HepG2 (cell line): ENCODE data around the gene ENG. TPM values are rescaled to one million over a fixed set of nuclear protein-coding genes. Genes with fewer than 3 reads are reported as not detected.

ENCODE experiments used
- CC2D1A ChIP-seq: sonication (generic); formaldehyde crosslinking; IDR thresholded peaks from 2 replicates; pipeline ENCODE4 v1.8.1; 2023; ENCODE audit warnings: mild to moderate bottlenecking, missing genetic modification reagents
- CCDC6 ChIP-seq: sonication (generic); formaldehyde crosslinking; IDR thresholded peaks from 2 replicates; pipeline ENCODE4 v1.8.1; 2022; ENCODE audit warnings: mild to moderate bottlenecking, missing genetic modification reagents, moderate library complexity
- DNMT3B ChIP-seq: conservative IDR thresholded peaks from 2 replicates; pipeline ENCODE4 v1.6.1; 2016; ENCODE audit warnings: missing biosample characterization, control low read depth
- KDM6A ChIP-seq: IDR thresholded peaks from 2 replicates; pipeline ENCODE4 v1.6.1; 2016; ENCODE audit warnings: low read depth
- MBD4 ChIP-seq: IDR thresholded peaks from 2 replicates; pipeline ENCODE4 v1.6.1; 2012; ENCODE audit warnings: low read length, inconsistent platforms, borderline replicate concordance
- NFYB ChIP-seq: sonication (generic); formaldehyde crosslinking; IDR thresholded peaks from 2 replicates; pipeline ENCODE4 v1.4.0; 2020; ENCODE audit warnings: missing genetic modification reagents
- POLR2A ChIP-seq, 2 experiments: IDR thresholded peaks; 2 replicates each; pipeline ENCODE4 v1.6.1; 2011; ENCODE audit warnings: low read depth in 2 of 2, low read length in 2 of 2, mild to moderate bottlenecking in 1 of 2, moderate library complexity in 1 of 2; ENCODE audit not compliant: insufficient read depth in 1 of 2
- PRMT3 ChIP-seq: sonication (generic); formaldehyde crosslinking; IDR thresholded peaks from 2 replicates; pipeline ENCODE4 v1.8.1; 2022; ENCODE audit warnings: low read depth, mild to moderate bottlenecking, moderate library complexity, missing genetic modification reagents, borderline replicate concordance
- RFX3 ChIP-seq: IDR thresholded peaks from 2 replicates; pipeline ENCODE4 v1.6.1; 2016; ENCODE audit warnings: missing biosample characterization, missing genetic modification reagents
- RFXAP ChIP-seq: sonication (generic); formaldehyde crosslinking; IDR thresholded peaks from 2 replicates; pipeline ENCODE4 v1.4.0; 2020; ENCODE audit warnings: missing genetic modification reagents, borderline replicate concordance
- TAF15 ChIP-seq: fragments of 200-400 bp; formaldehyde crosslinking; IDR thresholded peaks from one replicate; pipeline ENCODE4 v1.6.1; 2018; ENCODE audit warnings: mild to moderate bottlenecking, low read depth, low read length; ENCODE audit not compliant: poor library complexity, severe bottlenecking
- ZBTB33 ChIP-seq: sonication (generic); formaldehyde crosslinking; IDR thresholded peaks from 2 replicates; pipeline ENCODE4 v1.4.0; 2020; ENCODE audit warnings: missing genetic modification reagents
- ZEB1 ChIP-seq: IDR thresholded peaks from 2 replicates; pipeline ENCODE4 v1.6.1; 2012; ENCODE audit warnings: mild to moderate bottlenecking, low read depth, inconsistent platforms; ENCODE audit not compliant: insufficient replicate concordance
- ZFAT ChIP-seq: sonication (generic); formaldehyde crosslinking; conservative IDR thresholded peaks from 2 replicates; pipeline ENCODE4 v1.8.1; 2023; ENCODE audit warnings: missing genetic modification reagents, inconsistent platforms
- ZFP36L2 ChIP-seq: sonication (generic); formaldehyde crosslinking; IDR thresholded peaks from 2 replicates; pipeline ENCODE4 v1.4.0; 2020; ENCODE audit warnings: missing genetic modification reagents
- ZNF251 ChIP-seq: sonication (generic); formaldehyde crosslinking; IDR thresholded peaks from 2 replicates; pipeline ENCODE4 v1.9.0; 2021; ENCODE audit warnings: mild to moderate bottlenecking, missing genetic modification reagents
- ZNF713 ChIP-seq: sonication (generic); formaldehyde crosslinking; IDR thresholded peaks from 2 replicates; pipeline ENCODE4 v1.4.0; 2020; ENCODE audit warnings: mild to moderate bottlenecking, missing genetic modification reagents
- ZNF746 ChIP-seq: sonication (generic); formaldehyde crosslinking; IDR thresholded peaks from 2 replicates; pipeline ENCODE4 v1.8.0; 2022; ENCODE audit warnings: mild to moderate bottlenecking, missing genetic modification reagents
- ZNF816 ChIP-seq: sonication (generic); formaldehyde crosslinking; IDR thresholded peaks from 2 replicates; pipeline ENCODE4 v1.8.0; 2022; ENCODE audit warnings: missing genetic modification reagents, mild to moderate bottlenecking, borderline replicate concordance
- ZSCAN22 ChIP-seq: sonication (generic); formaldehyde crosslinking; IDR thresholded peaks from 2 replicates; pipeline ENCODE4 v1.4.0; 2020; ENCODE audit warnings: mild to moderate bottlenecking, missing genetic modification reagents
- ZZZ3 ChIP-seq: sonication (generic); formaldehyde crosslinking; IDR thresholded peaks from 2 replicates; pipeline ENCODE4 v1.4.0; 2020; ENCODE audit warnings: missing genetic modification reagents, mild to moderate bottlenecking, borderline replicate concordance
- polyA plus RNA-seq, 8 experiments: library from polyadenylated mRNA; depleted of rRNA in 3 of 8; stranded (reverse) in 7 of 8; unstranded in 1 of 8; fragments of >200 nt; fragmentation: Illumina TruSeq in 4 of 8; extraction: Trizol in 4 of 8; gene quantifications; 2 replicates each; pipeline versions ENCODE4 v1.2.1 to v1.2.3, GENCODE V29; 2011 to 2016; ENCODE audit warnings: low read depth in 4 of 8, missing spikeins in 1 of 8, mixed read lengths in 1 of 8; ENCODE audit not compliant: insufficient read depth in 1 of 8
- total RNA-seq, 5 experiments: library from RNA; depleted of rRNA; stranded (reverse); fragments of >200 nt; fragmentation: Illumina TruSeq; extraction: Trizol; gene quantifications; 2 replicates each; pipeline ENCODE4 v1.2.3, GENCODE V29; 2016; ENCODE audit warnings: low read depth in 1 of 5
- TF ChIP-seq, protein P1 (sequence below): sonication (generic); formaldehyde crosslinking; IDR thresholded peaks from 2 replicates; pipeline ENCODE4 v1.8.1; 2022; ENCODE audit warnings: low read depth, mild to moderate bottlenecking, missing genetic modification reagents
- TF ChIP-seq, protein P2 (sequence below): sonication (generic); formaldehyde crosslinking; IDR thresholded peaks from 2 replicates; pipeline ENCODE4 v1.4.0; 2020; ENCODE audit warnings: missing genetic modification reagents, borderline replicate concordance
- TF ChIP-seq, protein P3 (sequence below): sonication (generic); formaldehyde crosslinking; IDR thresholded peaks from 2 replicates; pipeline ENCODE4 v1.4.0; 2020; ENCODE audit warnings: missing genetic modification reagents

ENG gene
- total and polyA plus RNA-seq, 2 of the 13 experiments (the other 11 are each of a cell fraction or from before 2014, with no cell fraction given): 0.02 to 1.1 TPM

- TF ChIP-seq NFYB (CRISPR knock-in tag) (no peak), ZNF746 (CRISPR knock-in tag) (no peak), ZZZ3 (CRISPR knock-in tag) (no peak), ZNF816 (CRISPR knock-in tag) (no peak), ZFP36L2 (no peak), ZBTB33 (peak; percentile 56; the same call in 1 of the 2 replicates), POLR2A (IDR thresholded peaks at IDR 0.05; ENCODE audit: insufficient read depth in 1 of 2, low read depth in 2 of 2, low read length in 2 of 2) (no peak), CC2D1A (CRISPR knock-in tag) (0 out of 2 replicates have a peak, but pooled peaks have one; percentile 63), RFXAP (CRISPR knock-in tag) (peak; percentile 18; the same call in 1 of the 2 replicates), ZSCAN22 (CRISPR knock-in tag) (no peak), ZEB1 (peak; percentile 15), KDM6A (CRISPR knock-in tag) (no peak), ZNF251 (CRISPR knock-in tag) (no peak), TAF15 (no peak), MBD4 (no peak), CCDC6 (CRISPR knock-in tag) (0 out of 2 replicates have a peak, but pooled peaks have one; percentile 51), RFX3 (no peak), ZFAT (CRISPR knock-in tag) (no peak), PRMT3 (CRISPR knock-in tag) (no peak), ZNF713 (CRISPR knock-in tag) (no peak), DNMT3B (CRISPR knock-in tag) (no peak)
- TF ChIP-seq, protein P1, sequence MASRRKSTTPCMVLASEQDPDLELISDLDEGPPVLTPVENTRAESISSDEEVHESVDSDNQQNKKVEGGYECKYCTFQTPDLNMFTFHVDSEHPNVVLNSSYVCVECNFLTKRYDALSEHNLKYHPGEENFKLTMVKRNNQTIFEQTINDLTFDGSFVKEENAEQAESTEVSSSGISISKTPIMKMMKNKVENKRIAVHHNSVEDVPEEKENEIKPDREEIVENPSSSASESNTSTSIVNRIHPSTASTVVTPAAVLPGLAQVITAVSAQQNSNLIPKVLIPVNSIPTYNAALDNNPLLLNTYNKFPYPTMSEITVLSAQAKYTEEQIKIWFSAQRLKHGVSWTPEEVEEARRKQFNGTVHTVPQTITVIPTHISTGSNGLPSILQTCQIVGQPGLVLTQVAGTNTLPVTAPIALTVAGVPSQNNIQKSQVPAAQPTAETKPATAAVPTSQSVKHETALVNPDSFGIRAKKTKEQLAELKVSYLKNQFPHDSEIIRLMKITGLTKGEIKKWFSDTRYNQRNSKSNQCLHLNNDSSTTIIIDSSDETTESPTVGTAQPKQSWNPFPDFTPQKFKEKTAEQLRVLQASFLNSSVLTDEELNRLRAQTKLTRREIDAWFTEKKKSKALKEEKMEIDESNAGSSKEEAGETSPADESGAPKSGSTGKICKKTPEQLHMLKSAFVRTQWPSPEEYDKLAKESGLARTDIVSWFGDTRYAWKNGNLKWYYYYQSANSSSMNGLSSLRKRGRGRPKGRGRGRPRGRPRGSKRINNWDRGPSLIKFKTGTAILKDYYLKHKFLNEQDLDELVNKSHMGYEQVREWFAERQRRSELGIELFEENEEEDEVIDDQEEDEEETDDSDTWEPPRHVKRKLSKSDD (CRISPR knock-in tag): 0 out of 2 replicates have a peak, but pooled peaks have one; percentile 65
- TF ChIP-seq, protein P2, sequence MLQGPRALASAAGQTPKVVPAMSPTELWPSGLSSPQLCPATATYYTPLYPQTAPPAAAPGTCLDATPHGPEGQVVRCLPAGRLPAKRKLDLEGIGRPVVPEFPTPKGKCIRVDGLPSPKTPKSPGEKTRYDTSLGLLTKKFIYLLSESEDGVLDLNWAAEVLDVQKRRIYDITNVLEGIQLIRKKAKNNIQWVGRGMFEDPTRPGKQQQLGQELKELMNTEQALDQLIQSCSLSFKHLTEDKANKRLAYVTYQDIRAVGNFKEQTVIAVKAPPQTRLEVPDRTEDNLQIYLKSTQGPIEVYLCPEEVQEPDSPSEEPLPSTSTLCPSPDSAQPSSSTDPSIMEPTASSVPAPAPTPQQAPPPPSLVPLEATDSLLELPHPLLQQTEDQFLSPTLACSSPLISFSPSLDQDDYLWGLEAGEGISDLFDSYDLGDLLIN (CRISPR knock-in tag): no peak
- TF ChIP-seq, protein P3, sequence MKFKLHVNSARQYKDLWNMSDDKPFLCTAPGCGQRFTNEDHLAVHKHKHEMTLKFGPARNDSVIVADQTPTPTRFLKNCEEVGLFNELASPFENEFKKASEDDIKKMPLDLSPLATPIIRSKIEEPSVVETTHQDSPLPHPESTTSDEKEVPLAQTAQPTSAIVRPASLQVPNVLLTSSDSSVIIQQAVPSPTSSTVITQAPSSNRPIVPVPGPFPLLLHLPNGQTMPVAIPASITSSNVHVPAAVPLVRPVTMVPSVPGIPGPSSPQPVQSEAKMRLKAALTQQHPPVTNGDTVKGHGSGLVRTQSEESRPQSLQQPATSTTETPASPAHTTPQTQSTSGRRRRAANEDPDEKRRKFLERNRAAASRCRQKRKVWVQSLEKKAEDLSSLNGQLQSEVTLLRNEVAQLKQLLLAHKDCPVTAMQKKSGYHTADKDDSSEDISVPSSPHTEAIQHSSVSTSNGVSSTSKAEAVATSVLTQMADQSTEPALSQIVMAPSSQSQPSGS: no peak; the same call in 1 of the 2 replicates
Measured at GRCh38 chr9:127825319-127826051, 29.0 kb downstream of the ENG start (continued).
